Gastrocnemius medialis (tissue), 4 donors: ENCODE measurements around the gene DGLUCY. TPM values are rescaled to one million over a fixed set of nuclear protein-coding genes. Genes with fewer than 3 reads are reported as not detected.
A peak's percentile ranks its signal among the peaks of the same experiment; 100 is the strongest.

Experiments
- ATAC-seq, 2 donors: fragments of 150-250 bp; one replicate each; pipeline ENCODE4 v1.9.1; 2016
- DNase-seq, 2 donors: peaks; one replicate each; pipeline ENCODE4 v3.0.0-alpha.2; 2019
- H3K27ac ChIP-seq, 4 donors: fragments of 200-600 bp; sonication (generic); 1 replicate in 1 of 4; 2 replicates in 3 of 4; pipeline ENCODE4 v1.5.1; 2016 to 2018; ENCODE audit warnings: mild to moderate bottlenecking in 2 of 4, moderate library complexity in 1 of 4
- H3K27me3 ChIP-seq, 3 donors: fragments of 200-600 bp; sonication (generic) in 2 of 3; 1 replicate in 1 of 3; 2 replicates in 2 of 3; pipeline versions ENCODE4 v1.5.1 to v1.6.0; 2016 to 2019; ENCODE audit warnings: mild to moderate bottlenecking in 1 of 3, moderate library complexity in 1 of 3
- H3K36me3 ChIP-seq, 2 donors: fragments of 200-600 bp; sonication (generic) in 1 of 2; one replicate each; pipeline ENCODE4 v1.5.1; 2017 to 2018
- H3K4me1 ChIP-seq, 2 donors: fragments of 200-600 bp; sonication (generic) in 1 of 2; one replicate each; pipeline ENCODE4 v1.5.1; 2016 to 2017; ENCODE audit warnings: mild to moderate bottlenecking in 2 of 2
- H3K4me3 ChIP-seq, 4 donors: fragments of 200-600 bp; sonication (generic) in 3 of 4; 1 replicate in 1 of 4; 2 replicates in 3 of 4; pipeline ENCODE4 v1.5.1; 2016 to 2019; ENCODE audit warnings: mild to moderate bottlenecking in 2 of 4
- H3K9me3 ChIP-seq, 3 donors: fragments of 200-600 bp; sonication (generic) in 2 of 3; 1 replicate in 1 of 3; 2 replicates in 2 of 3; pipeline ENCODE4 v1.5.1; 2016 to 2019
- CTCF ChIP-seq, 5 experiments: fragments of 450-650 bp in 3 of 5; fragments of 200-600 bp in 2 of 5; sonication (generic) in 2 of 5; IDR thresholded peaks in 4 of 5; conservative IDR thresholded peaks in 1 of 5; 1 replicate in 4 of 5; 2 replicates in 1 of 5; pipeline ENCODE4 v1.5.1; 2016 to 2019; ENCODE audit warnings: antibody characterized with exemption in 5 of 5, mild to moderate bottlenecking in 3 of 5, moderate library complexity in 3 of 5
- POLR2A ChIP-seq, 2 donors: fragments of 450-650 bp; IDR thresholded peaks; one replicate each; pipeline ENCODE4 v1.6.1; 2017; ENCODE audit warnings: antibody characterized with exemption in 2 of 2, mild to moderate bottlenecking in 2 of 2, moderate library complexity in 2 of 2
- in situ Hi-C, 4 donors: fragments of 200-750 bp; cut with MboI; loops; one replicate each; pipeline versions ENCODE4 v1.15.0 to v1.8.0; 2017; ENCODE audit warnings: low sequenced_read_pairs in 4 of 4
- intact Hi-C: fragments of 100-400 bp; cut with DNase I; formaldehyde crosslinking; loops from one replicate; pipeline ENCODE4 v1.15.1; 2023; ENCODE audit warnings: low total_unique reads
- total RNA-seq, 4 donors: library from RNA; depleted of rRNA; stranded (reverse); fragments of >200 nt; gene quantifications; one replicate each; pipeline versions ENCODE4 v1.1.0 to v1.2.3, GENCODE V29; 2016

The DGLUCY gene
- total RNA-seq, 4 donors from 2014 or later, result 29.3 to 93.7 (median 67.8) TPM

- H3K27ac ChIP-seq, result peak overlapping the region in 3 of 4 donors; percentile 30 to 61 (median 57)
- intact Hi-C loops, result no loop called here
- H3K4me1 ChIP-seq, result peaks cover 19 to 33% of the 10 kb centered on the region in 2 donors
- DNase-seq (peak; percentile 47 to 73), ATAC-seq (peak in 1 of 2 donors; percentile 45)
- H3K9me3 ChIP-seq, result no peaks in the 10 kb centered on the region
- H3K36me3 ChIP-seq, result no peaks in the 10 kb centered on the region
- H3K27me3 ChIP-seq, result no peaks in the 10 kb centered on the region
- TF ChIP-seq CTCF (IDR thresholded peaks at IDR 0.05 in 4 of 5, conservative IDR thresholded peaks at IDR 0.05 in 1 of 5), result no peak
- TF ChIP-seq POLR2A (IDR thresholded peaks at IDR 0.05), result no peak
- H3K4me3 ChIP-seq, result no peak overlapping the region
- in situ Hi-C loops, result no loop called here
Observed at GRCh38 chr14:91098591-91098990, 15.3 kb upstream of the DGLUCY start.

- no peaks in the 10 kb centered on the region for H3K27me3 ChIP-seq
- ATAC-seq (no peak), DNase-seq (no peak)
- no peak for TF ChIP-seq POLR2A (IDR thresholded peaks at IDR 0.05)
- TF ChIP-seq CTCF (IDR thresholded peaks at IDR 0.05 in 4 of 5, conservative IDR thresholded peaks at IDR 0.05 in 1 of 5), result no peak
- no peak overlapping the region for H3K27ac ChIP-seq
- in situ Hi-C loops, result no loop called here
- H3K4me1 ChIP-seq, result peaks cover 12 to 18% of the 10 kb centered on the region in 2 donors
- no peaks in the 10 kb centered on the region for H3K36me3 ChIP-seq
- H3K9me3 ChIP-seq, result no peaks in the 10 kb centered on the region
- intact Hi-C loops, result no loop called here
- no peak overlapping the region for H3K4me3 ChIP-seq
Observed at GRCh38 chr14:91100102-91100501, 13.8 kb upstream of the DGLUCY start.

GRCh38 chr14:91103116-91103515, 10.8 kb upstream of the DGLUCY start:
- intact Hi-C loops (no loop called here), in situ Hi-C loops (no loop called here)
- Histone ChIP-seq H3K4me1 (peaks cover 5 to 7% of the 10 kb centered on the region in 2 donors), H3K36me3 (no peaks in the 10 kb centered on the region), H3K27me3 (no peaks in the 10 kb centered on the region), H3K27ac (no peak overlapping the region), H3K4me3 (no peak overlapping the region), H3K9me3 (no peaks in the 10 kb centered on the region)
- ATAC-seq (no peak), DNase-seq (no peak)
- TF ChIP-seq POLR2A (IDR thresholded peaks at IDR 0.05), result no peak
- no peak for TF ChIP-seq CTCF (IDR thresholded peaks at IDR 0.05 in 4 of 5, conservative IDR thresholded peaks at IDR 0.05 in 1 of 5)

- intact Hi-C loops, result no loop called here
- no peak overlapping the region for H3K4me3 ChIP-seq
- no peak for TF ChIP-seq POLR2A (IDR thresholded peaks at IDR 0.05)
- no peak for TF ChIP-seq CTCF (IDR thresholded peaks at IDR 0.05 in 4 of 5, conservative IDR thresholded peaks at IDR 0.05 in 1 of 5)
- in situ Hi-C loops, result no loop called here
- peaks cover 14 to 19% of the 10 kb centered on the region in 2 donors for H3K4me1 ChIP-seq
- peak; percentile 22 to 74 for DNase-seq
- no peaks in the 10 kb centered on the region for H3K36me3 ChIP-seq
- peak overlapping the region in 3 of 4 donors; percentile 36 to 51 (median 51) for H3K27ac ChIP-seq
- H3K27me3 ChIP-seq, result no peaks in the 10 kb centered on the region
- H3K9me3 ChIP-seq, result no peaks in the 10 kb centered on the region
- peak; percentile 45 to 60 for ATAC-seq
Observed at GRCh38 chr14:91108941-91109611, 4.8 kb upstream of the DGLUCY start.
